GM12878 (cell line): ENCODE data around the gene MACF1.

Experiments
- ATF7 ChIP-seq: fragments of 450-650 bp; IDR thresholded peaks from 2 replicates; pipeline ENCODE4 v1.6.1; 2016; ENCODE audit warnings: low read depth, mild to moderate bottlenecking
- ETV6 ChIP-seq, 2 experiments: fragments of 450-650 bp in 1 of 2; IDR thresholded peaks in 1 of 2; conservative IDR thresholded peaks in 1 of 2; 2 replicates each; pipeline ENCODE4 v1.6.1; 2014; ENCODE audit warnings: antibody characterized with exemption in 1 of 2, borderline replicate concordance in 1 of 2, low read depth in 1 of 2, mild to moderate bottlenecking in 1 of 2, moderate library complexity in 1 of 2
- FOS ChIP-seq: IDR thresholded peaks from 3 replicates; pipeline ENCODE4 v1.6.1; 2011; ENCODE audit warnings: borderline replicate concordance; ENCODE audit not compliant: insufficient read length; ENCODE audit errors: extremely low read depth
- GABPA ChIP-seq: IDR thresholded peaks from 2 replicates; pipeline ENCODE4 v1.6.1; 2014; ENCODE audit warnings: antibody characterized with exemption, low read depth, mild to moderate bottlenecking, inconsistent platforms
- IKZF1 ChIP-seq: fragments of 450-650 bp; conservative IDR thresholded peaks from 2 replicates; pipeline ENCODE4 v1.6.1; 2017; ENCODE audit warnings: antibody characterized with exemption, mild to moderate bottlenecking
- MTA3 ChIP-seq: IDR thresholded peaks from 2 replicates; pipeline ENCODE4 v1.6.1; 2012; ENCODE audit warnings: low read length, inconsistent platforms, borderline replicate concordance
- NR2F1 ChIP-seq: fragments of 450-650 bp; conservative IDR thresholded peaks from 2 replicates; pipeline ENCODE4 v1.6.1; 2017; ENCODE audit warnings: mild to moderate bottlenecking
- POLR2A ChIP-seq: IDR thresholded peaks from 2 replicates; pipeline ENCODE4 v1.6.1; 2011; ENCODE audit warnings: low read depth, mild to moderate bottlenecking, low read length
- POLR2AphosphoS5 ChIP-seq: IDR thresholded peaks from 2 replicates; pipeline ENCODE4 v1.6.1; 2011; ENCODE audit warnings: mild to moderate bottlenecking, low read length, inconsistent platforms
- POU2F2 ChIP-seq: IDR thresholded peaks from 3 replicates; pipeline ENCODE4 v1.6.1; 2011; ENCODE audit warnings: low read depth, mild to moderate bottlenecking, low read length, borderline replicate concordance
- TCF12 ChIP-seq: IDR thresholded peaks from 2 replicates; pipeline ENCODE4 v1.6.1; 2011; ENCODE audit warnings: low read depth, mild to moderate bottlenecking, low read length
- TF ChIP-seq, protein P1 (sequence below): IDR thresholded peaks from 2 replicates; pipeline ENCODE4 v1.6.1; 2012; ENCODE audit warnings: low read depth, low read length, improper control_type of control experiment
- TF ChIP-seq, protein P2 (sequence below), 3 experiments: IDR thresholded peaks in 2 of 3; conservative IDR thresholded peaks in 1 of 3; 2 replicates each; pipeline ENCODE4 v1.5.1; 2011; ENCODE audit warnings: low read depth in 3 of 3, low read length in 3 of 3, mild to moderate bottlenecking in 3 of 3, control low read depth in 2 of 3, moderate library complexity in 2 of 3, inconsistent platforms in 1 of 3, mixed read lengths in 1 of 3; ENCODE audit not compliant: control insufficient read depth in 2 of 3, insufficient read depth in 1 of 3; ENCODE audit errors: extremely low read depth in 1 of 3

DNA sequence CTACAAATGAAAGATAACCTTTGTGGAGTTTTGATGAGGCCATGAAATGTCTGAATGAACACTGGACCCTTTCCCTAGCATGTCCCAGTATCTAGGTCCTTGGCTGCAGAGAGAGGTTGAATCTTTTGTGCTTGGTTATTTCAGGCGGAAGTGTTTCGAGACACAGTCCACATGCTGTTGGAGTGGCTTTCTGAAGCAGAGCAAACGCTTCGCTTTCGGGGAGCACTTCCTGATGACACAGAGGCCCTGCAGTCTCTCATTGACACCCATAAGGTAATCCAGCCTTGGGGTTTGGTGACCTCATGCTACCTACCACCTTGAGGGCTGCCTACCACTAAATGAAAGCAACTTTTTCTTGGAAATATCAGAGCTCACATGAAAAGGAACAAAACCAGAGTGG is 248.0 kb downstream of the MACF1 start:
- TF ChIP-seq GABPA = no peak
- TF ChIP-seq NR2F1 = no peak
- TF ChIP-seq, protein P1, sequence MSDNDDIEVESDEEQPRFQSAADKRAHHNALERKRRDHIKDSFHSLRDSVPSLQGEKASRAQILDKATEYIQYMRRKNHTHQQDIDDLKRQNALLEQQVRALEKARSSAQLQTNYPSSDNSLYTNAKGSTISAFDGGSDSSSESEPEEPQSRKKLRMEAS = no peak
- no peak for TF ChIP-seq MTA3
- no peak for TF ChIP-seq IKZF1
- TF ChIP-seq, protein P2, sequence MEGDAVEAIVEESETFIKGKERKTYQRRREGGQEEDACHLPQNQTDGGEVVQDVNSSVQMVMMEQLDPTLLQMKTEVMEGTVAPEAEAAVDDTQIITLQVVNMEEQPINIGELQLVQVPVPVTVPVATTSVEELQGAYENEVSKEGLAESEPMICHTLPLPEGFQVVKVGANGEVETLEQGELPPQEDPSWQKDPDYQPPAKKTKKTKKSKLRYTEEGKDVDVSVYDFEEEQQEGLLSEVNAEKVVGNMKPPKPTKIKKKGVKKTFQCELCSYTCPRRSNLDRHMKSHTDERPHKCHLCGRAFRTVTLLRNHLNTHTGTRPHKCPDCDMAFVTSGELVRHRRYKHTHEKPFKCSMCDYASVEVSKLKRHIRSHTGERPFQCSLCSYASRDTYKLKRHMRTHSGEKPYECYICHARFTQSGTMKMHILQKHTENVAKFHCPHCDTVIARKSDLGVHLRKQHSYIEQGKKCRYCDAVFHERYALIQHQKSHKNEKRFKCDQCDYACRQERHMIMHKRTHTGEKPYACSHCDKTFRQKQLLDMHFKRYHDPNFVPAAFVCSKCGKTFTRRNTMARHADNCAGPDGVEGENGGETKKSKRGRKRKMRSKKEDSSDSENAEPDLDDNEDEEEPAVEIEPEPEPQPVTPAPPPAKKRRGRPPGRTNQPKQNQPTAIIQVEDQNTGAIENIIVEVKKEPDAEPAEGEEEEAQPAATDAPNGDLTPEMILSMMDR (IDR thresholded peaks at IDR 0.05 in 2 of 3, conservative IDR thresholded peaks at IDR 0.05 in 1 of 3; ENCODE audit: control insufficient read depth in 2 of 3, extremely low read depth in 1 of 3, insufficient read depth in 1 of 3, low read depth in 3 of 3, low read length in 3 of 3) = no peak
- TF ChIP-seq ETV6 (conservative IDR thresholded peaks at IDR 0.05 in 1 of 2, IDR thresholded peaks at IDR 0.05 in 1 of 2; ENCODE audit: borderline replicate concordance in 1 of 2, low read depth in 1 of 2) = no peak
- TF ChIP-seq ATF7 = no peak
- TF ChIP-seq POLR2A = no peak
- no peak for TF ChIP-seq TCF12
- no peak for TF ChIP-seq POLR2AphosphoS5
- no peak for TF ChIP-seq POU2F2
- no peak for TF ChIP-seq FOS
